NCI-H2227 (cell line): Measurements from ENCODE around the gene ENTPD1.
A peak's percentile ranks its signal among the peaks of the same experiment; 100 is the strongest.

ENCODE experiments used
- DNase-seq: peaks from one replicate; lab custom pipeline; 2025; ENCODE audit not compliant: unreplicated experiment; lab: John Stamatoyannopoulos, UW

Gene ENTPD1

DNA sequence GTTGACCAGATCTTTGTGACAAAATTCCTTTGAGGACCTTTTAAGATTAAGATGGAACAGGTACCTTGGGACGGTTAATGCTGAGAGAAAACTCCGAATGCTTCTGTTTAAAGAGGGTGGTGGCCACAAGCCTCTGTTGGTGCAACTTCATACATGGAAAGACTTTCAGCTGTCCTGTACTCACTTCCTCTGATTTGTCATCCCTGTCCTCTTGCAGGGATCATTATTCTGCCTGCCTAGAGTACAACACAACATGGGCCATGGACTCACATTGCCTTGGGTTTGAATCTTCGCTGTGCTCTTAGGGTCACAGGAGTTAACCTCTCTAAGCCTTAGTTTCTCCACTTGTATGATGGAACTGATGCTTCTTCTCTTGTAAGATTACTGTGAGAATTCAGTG is 75.1 kb downstream of the ENTPD1 start:
- no peak for DNase-seq

DNA sequence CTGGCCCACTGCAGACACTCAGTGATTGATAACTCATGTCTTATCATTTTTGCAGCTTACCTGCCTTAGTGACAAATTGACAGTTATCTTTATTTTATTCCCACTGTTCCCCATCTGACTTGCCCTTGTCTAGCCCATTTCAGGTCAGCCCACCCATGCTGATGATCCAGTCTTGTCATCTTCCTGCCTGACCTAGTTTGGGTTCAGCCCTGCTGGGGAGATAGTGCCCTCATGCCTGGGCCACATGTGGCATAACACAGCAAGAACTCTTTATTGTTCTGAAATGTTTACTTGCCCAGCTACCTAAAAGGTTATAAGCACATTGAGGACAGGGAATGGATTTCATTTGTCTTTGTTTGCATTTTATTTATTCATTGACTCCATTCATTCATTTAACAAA is 75.6 kb downstream of the ENTPD1 start:
- no peak for DNase-seq

DNA sequence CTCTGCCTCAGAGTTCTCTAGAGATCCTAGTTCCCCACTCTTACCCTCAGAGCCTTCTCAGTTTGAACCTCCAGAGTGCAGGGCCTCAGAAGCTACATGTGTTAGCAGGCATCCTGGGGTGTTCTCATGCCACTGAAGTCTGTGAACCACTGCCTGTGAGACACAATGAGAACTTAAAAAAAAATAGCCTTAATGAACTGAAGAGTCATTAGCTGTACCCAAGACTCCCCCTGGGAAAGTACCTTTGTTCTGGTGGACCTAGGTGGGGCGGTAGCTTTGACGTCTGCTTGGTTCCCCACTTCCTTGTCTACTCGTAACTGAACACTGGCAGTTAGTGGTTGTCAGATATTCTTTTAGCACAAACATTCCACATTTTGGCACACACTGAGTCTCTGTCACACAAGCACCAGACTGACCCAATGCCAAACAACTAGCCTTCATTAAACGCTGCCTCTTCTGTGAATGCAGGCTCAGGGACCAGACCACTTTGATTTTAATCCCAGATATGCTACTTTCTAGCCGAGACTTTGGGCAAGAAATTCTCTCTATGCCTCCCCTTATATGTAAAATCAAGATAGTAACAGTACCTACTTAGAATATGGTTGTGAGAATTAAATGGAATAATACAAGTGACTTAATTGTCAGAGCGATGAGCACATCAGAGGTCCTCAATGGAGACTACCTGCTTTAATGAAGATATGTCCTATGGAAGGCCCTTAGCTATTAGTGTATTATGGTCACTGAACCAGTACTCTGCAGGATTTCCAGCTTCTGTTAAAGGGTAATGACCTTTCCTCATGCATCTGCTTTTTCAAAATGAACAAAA is 76.5 kb downstream of the ENTPD1 start:
- no peak for DNase-seq

DNA sequence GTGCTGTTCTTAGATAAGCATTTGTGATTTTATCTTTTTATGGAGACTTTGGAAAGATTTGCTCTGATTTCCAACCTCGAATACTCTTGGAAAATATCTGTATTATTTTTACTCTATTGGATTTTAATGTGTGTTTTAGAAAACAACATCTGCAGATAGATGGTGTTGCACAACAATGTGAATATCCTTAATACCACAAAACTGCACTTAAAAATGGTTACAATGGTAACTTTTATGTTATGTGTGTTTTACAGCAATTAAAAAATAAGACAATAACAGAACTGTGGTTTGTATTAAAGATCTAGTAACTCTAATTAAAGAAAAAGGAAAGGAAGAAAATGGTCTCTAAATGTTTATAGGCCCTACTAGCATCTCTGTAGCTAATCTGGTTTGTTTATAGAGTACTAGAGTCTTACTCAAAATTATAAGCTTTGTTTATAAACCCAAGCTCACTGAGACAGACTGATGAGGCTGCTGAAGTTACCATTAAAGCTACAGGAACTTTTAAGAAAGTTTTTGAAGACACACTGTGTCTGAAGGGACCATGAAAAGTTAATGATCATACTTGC is 77.2 kb downstream of the ENTPD1 start:
- no peak for DNase-seq

DNA sequence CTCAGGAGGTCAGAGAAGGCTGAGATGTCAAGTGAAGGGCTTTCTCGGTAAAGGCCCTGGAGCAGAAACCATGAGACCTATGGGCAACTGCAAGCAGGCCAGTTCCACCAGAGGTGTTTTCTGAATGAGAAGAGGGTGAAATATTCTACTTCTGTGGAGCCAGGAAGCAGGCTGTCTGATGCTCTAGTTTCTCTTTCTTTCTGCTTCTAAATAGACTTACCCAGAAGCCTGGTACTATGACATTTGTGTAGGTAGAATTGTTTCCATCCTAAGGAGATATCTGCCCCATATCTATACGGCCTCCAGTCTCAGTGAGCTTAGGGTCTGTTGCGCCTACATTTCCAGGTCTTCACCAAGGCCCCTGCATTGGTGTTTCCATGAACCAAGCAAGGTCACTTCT is 78.4 kb downstream of the ENTPD1 start:
- DNase-seq: no peak

DNA sequence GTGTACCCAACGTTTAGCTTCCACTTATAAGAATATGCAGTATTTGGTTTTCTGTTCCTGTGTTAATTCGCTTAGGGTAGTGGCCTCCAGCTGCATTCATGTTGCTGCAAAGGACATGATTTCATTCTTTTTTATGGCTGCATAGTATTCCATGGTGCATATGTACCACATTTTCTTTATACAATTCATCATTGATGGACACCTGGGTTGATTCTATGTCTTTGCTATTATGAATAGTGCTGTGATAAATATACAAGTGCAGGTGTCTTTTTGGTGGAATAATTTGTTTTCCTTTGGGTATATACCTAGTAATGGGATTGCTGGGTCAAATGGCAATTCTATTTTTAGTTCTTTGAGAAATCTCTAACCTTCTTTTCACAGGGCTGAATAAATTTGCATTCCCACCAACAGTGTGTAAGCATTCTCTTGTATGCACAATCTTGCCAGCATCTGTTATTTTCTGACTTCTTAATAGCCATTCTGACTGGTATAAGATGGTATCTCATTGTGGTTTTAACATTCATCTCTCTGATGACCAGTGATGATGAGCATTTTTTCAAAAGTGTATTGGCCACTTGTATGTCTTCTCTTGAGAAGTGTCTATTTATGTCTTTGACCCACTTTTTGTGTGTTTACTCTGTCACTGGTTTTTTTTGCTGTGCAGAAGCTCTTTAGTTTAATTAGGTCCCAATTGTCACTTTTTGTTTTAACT is 79.3 kb downstream of the ENTPD1 start:
- DNase-seq: no peak

DNA sequence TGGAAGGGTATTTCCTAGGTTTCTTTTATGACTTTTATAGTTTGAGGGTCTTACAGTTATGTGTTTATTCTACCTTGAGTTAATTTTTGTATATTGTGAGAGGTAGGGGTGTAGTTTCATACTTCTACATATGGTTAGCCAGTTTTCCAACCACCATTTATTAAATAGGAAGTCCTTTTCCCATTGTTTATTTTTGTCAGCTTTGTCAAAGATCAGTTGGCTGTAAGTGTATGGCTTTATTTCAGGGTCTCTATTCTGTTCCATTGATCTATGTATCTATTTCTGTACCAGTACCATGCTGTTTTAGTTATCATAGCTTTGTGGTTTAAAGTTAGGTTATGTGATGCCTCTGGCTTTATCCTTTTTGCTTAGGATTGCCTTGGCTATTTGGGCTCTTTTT is 79.9 kb downstream of the ENTPD1 start:
- no peak for DNase-seq

DNA sequence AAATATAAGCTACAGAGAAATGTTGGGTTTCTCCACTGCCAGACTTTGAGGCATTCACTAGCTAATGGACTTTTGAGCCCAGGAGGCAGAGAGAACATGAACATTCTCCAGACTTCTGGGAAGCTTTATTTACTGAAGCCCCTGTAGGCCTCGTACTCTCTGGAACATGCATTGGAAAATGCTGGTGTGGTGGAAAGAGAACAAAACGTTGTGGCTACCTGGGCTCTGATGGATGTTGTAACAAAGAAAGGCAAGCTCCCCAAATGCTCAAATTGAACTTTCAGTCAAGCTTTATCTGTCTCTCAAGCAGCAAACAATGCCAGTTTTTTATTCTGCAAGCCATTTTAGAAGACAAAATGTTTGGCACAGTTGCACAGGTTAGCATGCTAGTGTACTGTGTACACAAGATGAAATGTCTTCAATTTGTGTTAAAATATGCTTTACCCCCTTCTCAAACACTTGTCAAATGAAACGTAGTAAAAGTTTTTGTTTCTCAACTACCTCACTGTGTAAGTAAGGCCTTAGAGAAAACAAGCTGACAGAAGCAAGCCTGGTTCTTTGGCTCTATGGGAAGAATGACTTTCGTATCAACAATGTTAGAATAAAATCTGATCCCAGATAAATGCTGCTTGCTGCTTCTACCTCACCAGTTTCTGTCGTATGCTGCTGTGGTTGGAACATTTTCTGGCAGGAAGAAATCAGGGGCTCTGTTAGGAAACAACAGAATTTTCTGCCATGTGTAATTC is 80.8 kb downstream of the ENTPD1 start:
- DNase-seq: no peak

DNA sequence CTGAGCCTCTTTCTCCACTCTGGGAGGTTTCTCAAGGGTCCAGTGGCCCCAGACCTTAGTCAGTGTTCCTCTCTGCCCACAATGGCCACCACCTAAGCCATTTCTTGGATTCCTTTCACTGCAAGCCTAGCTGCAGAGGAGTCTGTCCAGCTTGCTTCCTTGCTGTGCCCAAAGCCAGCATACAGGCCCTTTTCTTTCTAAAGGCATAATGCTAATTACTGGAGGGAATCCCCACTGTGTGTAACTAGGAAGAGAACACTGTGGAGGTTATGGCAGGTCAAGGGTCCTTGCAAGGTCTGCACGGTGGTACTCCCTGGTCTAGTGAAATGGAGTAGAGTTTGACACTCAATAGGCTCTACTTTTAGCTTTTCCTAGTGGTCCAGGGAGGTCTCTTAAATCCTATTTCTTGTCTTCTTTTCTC is 81.4 kb downstream of the ENTPD1 start:
- no peak for DNase-seq

DNA sequence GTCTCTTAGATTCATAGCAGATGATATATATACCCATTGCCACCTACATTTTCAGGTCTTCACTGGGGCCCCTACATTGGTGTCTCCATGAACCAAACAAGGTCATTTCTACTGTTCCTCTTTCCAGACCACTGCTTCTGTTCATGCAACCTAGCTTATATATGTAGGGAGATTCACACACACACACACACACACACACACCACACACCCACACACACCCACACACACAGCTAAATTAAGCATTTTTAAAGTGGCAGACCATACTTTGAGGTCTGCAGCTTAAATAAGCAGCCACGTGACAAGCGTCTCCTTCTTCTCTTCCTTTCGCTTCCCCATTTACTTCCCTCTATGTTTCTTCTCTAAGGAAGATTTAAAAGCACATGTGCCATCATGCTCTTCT is 81.8 kb downstream of the ENTPD1 start:
- no peak for DNase-seq

DNA sequence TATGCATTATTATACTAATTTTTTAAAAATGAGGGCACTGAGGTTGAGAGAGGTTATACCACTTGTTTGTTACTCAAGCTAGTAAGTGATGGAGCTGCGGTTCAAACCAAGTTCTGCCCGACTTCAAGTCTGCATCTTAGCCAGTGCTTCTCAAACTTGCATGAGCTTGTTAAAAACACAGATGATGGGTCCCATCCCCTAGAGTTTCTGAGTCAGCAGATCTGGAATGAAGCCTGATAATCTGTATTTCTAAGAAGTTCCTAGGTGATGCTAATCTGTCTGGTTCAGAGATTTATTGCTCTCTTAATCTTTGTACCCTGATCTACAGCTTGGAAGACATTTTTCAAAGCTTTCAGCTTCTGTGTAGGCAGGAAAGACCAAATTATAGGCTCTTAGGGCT is 84.2 kb downstream of the ENTPD1 start:
- no peak for DNase-seq

DNA sequence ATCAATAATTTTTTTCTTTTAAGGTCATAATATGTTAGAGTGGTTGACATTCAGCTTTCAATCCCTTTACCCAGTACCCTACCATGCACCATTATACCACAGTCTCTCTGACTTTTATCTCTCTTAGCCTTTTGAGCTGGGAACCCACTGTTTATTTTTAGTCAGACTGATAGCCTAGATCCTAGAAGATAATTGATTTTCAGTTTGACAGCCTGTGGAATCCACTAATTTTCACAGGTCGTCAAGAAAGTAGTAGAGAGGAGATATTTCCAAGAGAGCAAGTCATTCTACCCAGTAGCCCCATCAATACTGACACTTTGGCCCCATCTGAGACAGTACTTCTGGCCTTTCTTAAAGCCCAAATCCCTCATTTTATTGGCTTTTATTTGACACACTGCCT is 84.7 kb downstream of the ENTPD1 start:
- no peak for DNase-seq

DNA sequence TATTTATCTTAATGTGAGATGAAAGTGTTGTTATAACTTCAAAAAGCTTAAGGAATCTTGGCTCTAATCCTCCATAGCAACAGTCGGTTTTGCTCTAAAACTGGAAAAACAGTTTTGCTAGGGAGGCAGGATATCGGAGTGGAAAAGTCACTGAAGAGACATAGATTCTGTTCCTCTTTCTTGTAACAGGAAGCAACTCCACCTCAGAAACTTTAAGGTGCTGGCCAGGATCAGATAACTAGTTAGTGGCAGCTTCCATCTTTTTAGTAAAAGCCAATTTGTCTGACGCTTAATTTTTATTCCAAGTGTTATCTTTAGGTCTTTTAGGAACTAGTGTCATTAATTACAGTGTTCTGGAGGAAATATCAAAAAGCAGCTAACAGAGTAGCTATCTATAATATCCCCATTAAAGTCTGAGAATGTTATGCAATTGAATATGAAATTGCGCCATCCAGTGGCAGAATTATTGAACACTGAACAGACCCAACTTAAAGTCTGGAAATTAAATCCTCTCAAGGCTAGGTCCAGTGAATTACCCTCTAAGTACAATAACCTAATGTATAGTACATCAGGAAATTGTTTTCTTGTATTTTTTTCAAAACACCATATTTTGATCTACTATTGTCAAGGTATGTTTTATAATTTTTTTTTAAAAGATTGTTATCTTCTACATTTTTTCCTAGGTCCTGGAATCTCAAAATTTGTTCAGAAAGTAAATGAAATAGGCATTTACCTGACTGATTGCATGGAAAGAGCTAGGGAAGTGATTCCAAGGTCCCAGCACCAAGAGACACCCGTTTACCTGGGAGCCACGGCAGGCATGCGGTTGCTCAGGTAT is 85.9 kb downstream of the ENTPD1 start:
- peak; percentile 29 for DNase-seq

DNA sequence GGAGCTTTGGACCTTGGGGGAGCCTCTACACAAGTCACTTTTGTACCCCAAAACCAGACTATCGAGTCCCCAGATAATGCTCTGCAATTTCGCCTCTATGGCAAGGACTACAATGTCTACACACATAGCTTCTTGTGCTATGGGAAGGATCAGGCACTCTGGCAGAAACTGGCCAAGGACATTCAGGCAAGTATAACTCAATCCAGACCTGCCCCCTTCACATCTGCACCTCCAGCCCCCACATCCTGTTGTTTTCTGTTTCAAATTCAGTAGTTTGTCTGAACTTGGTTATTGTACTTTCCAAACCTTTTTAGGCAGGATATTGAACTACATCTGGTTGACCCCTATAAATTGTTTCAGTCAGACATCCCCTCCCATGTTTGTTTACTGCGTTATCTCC is 89.4 kb downstream of the ENTPD1 start:
- DNase-seq: no peak

DNA sequence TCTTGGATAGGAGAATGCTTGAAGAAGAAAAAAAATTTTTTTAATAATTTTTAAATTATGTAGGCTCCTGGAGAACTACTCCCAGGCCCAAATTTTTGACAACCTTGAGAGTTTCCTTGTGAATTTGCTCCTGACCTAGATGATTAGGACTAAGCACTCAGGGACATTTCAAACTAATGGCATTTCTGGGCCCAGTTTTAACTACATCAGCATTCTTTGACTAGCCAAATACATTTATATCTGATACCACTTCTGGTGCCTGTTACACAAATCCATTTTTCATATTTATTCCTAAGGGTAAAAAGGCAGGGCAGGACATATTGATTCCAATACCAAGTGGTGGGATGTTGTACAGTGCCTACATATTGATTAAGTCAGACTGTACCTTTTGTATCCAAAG is 91.0 kb downstream of the ENTPD1 start:
- DNase-seq: no peak

DNA sequence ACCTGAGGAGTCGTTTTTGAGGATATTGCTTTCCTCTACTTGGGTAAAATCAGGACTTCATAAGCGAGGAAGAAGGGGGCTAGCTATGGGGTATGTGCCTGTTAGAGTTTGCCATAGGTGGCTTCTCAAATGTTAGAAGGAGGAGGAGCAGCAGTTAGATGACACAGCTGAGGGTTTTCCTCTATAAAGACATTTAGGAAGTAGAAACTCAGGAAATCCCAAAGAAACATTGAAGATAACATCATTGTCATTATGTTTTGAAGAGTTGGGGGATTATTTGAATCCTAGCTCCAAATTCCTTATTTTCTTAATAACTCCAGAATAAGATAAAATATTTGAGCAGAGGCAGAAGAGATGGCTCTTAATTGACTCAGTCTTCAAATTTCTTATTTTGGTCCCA is 92.9 kb downstream of the ENTPD1 start:
- DNase-seq: no peak

DNA sequence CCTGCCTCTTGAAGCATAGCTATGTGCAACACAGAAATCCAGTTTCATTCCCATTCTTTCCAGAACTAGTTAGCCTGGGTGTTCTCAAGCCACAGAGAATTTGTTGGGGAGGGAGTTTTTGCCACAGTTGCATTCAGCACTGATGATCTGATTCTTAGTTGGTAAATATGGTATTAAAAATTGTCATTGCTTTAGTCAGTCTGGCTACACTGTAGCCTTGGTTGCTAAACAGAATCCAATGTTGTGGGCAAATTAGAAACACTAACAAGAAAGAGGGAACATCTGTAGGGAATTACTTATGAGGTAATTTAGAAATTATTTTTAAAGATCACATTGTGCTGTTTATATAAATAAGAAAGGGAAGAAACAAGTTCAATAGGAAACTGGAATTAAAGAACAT is 94.8 kb downstream of the ENTPD1 start:
- DNase-seq: no peak

DNA sequence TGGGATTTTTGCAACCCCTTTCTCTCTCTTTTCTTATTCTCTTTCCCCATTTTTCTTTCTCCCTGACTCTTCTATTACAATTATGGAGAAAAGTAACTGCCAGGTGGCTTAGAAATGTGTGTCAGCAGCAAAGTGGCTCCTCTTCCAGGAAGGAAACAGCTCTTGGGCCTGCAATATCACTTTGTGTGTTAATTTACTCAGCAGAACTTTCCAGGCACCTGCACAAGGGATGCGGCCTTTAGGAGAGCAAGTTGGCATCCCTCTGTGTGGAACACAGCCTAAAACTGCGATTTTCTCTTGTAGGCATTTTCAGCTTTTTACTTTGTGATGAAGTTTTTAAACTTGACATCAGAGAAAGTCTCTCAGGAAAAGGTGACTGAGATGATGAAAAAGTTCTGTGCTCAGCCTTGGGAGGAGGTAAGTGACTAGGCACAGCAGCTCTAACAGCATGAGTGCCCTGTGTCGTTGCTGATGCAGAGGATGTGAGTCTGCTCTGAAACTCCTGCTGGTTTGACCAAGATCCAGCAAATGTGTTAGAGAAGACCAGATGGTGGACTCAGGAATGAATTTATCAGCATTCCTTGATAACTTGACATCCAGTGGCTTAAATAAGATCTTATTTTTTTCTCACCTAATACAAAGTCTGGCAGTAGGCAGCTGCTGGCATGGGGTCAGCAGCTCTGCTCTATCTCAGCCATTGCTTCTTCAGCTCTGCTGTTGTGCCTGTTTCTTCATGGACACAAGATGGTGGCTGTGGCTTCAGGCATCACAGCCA is 104.4 kb downstream of the ENTPD1 start:
- DNase-seq: no peak

DNA sequence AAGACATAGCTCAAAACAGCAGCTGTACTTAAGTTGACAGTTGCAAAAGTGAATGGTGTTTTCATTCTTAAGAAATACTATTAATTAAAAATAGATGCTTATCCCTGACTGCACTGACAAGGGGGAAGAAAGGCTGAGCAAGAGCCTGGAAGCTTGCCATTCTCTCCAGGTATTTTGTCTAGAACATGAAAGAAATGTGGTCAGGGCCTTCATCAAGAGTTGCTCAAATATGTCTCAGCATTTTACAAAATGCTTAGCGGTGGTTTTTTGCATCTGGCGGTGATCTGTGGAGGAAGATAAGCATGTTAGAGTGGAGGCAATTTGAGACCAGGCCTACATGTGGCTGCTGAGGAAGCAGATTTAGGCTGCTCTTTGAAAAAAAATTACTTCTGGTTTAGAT is 105.4 kb downstream of the ENTPD1 start:
- no peak for DNase-seq
